Activated naive CD8-positive, alpha-beta T cell treated with anti-CD3 and anti-CD28 coated beads for 36 hours (primary cell): Measurements from ENCODE around the gene TMED1. TPM values are rescaled to one million over a fixed set of nuclear protein-coding genes. Genes with fewer than 3 reads are reported as not detected.
"Not testable (repeated sequence)": the region's sequence is repeated elsewhere in the genome, so short reads cannot be mapped to it uniquely, and the experiment has no call there.

Source experiments
- DNase-seq: peaks from one replicate; pipeline ENCODE4 v3.0.0; 2021
- H3K27ac Mint-ChIP-seq: one replicate; pipeline ENCODE4 v1.8.0; 2022; ENCODE audit warnings: mild to moderate bottlenecking, moderate library complexity, mixed read lengths
- H3K27me3 Mint-ChIP-seq: one replicate; pipeline ENCODE4 v1.8.0; 2022; ENCODE audit warnings: mild to moderate bottlenecking, mixed read lengths
- H3K36me3 Mint-ChIP-seq: one replicate; pipeline ENCODE4 v1.8.0; 2021; ENCODE audit warnings: mild to moderate bottlenecking, mixed read lengths
- H3K4me1 Mint-ChIP-seq: one replicate; pipeline ENCODE4 v1.8.0; 2021; ENCODE audit warnings: mixed read lengths
- H3K4me3 Mint-ChIP-seq: one replicate; pipeline ENCODE4 v1.8.0; 2022; ENCODE audit warnings: mild to moderate bottlenecking, moderate library complexity, mixed read lengths
- H3K9me3 Mint-ChIP-seq: one replicate; pipeline ENCODE4 v1.8.0; 2022; ENCODE audit warnings: mixed read lengths
- total RNA-seq, 2 experiments: library from RNA; stranded (reverse); gene quantifications; one replicate each; pipeline ENCODE4 v1.2.3, GENCODE V29; 2021

Gene TMED1
- total RNA-seq = 10 to 100 TPM; 14.3 to 14.8 TPM

DNA sequence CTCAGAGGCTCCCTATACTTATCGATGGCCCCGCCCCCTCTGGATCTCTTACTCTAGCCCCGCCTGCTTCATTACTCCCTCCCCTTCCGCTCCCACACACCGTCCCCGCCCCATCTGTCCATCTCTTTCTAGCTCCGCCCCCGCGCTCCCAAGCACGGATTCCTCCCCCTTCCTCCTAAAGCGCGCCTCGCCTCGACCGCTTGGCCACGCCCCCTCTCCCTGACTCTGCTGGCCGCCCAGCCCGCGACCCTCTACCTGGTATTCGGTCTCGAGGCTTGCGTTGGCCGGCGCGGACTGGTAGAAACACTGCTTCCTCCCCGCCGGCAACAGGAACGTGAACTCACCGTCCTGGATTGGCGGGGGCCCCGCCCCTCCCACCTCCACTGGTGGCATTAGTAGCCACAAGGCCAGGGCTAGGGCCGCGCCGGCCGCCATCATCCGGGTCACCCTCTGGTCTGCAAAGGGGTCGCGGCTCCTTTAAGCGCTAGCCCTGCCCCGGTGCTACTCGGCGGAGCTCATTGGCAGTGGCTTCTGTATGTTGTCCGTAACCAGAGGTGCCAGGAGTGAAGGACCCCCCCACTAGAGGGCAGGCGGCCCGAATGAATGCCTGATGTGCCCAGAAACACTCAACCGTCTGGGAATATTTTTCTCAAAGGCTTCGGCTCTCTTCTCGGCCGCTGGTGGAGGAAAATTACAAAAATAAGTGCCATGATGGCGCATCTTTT is at the start of gene TMED1:
TSS of gene TMED1 (minus strand) at position 459 of the 725 bp plus-strand sequence. CDS start at position 438, 21 bp downstream.
- H3K4me1 Mint-ChIP-seq = peaks cover 14% of the 10 kb centered on the region
- H3K36me3 Mint-ChIP-seq = peaks cover 22% of the 10 kb centered on the region
- no peaks in the 10 kb centered on the region for H3K27me3 Mint-ChIP-seq
- peak within 1 kb of the TSS; percentile 95 for H3K4me3 Mint-ChIP-seq
- H3K27ac Mint-ChIP-seq = peak within 1 kb of the TSS; percentile 99
- DNase-seq = peak; percentile 96
- H3K9me3 Mint-ChIP-seq = peaks cover 11% of the 10 kb centered on the region

GRCh38 chr19:10885201-10886169 is 49.5 kb upstream of the TMED1 start:
- Mint-ChIP-seq H3K4me1 (peaks cover 4% of the 10 kb centered on the region), H3K27me3 (no peaks in the 10 kb centered on the region), H3K27ac (peak overlapping the region; percentile 29)

GRCh38 chr19:10884274-10884673 is 48.3 kb upstream of the TMED1 start:
- peaks cover 7% of the 10 kb centered on the region for H3K4me1 Mint-ChIP-seq
- no peak for DNase-seq
- peaks cover 10% of the 10 kb centered on the region for H3K36me3 Mint-ChIP-seq
- H3K4me3 Mint-ChIP-seq = no peak overlapping the region
- no peak overlapping the region for H3K27ac Mint-ChIP-seq
- no peaks in the 10 kb centered on the region for H3K9me3 Mint-ChIP-seq
- no peaks in the 10 kb centered on the region for H3K27me3 Mint-ChIP-seq

More at GRCh38 chr19:10885201-10886169, 49.5 kb upstream of the TMED1 start:
- Mint-ChIP-seq H3K4me3 (peak overlapping the region; percentile 18), H3K9me3 (no peaks in the 10 kb centered on the region), H3K36me3 (peaks cover 4% of the 10 kb centered on the region)
- no peak for DNase-seq

DNA sequence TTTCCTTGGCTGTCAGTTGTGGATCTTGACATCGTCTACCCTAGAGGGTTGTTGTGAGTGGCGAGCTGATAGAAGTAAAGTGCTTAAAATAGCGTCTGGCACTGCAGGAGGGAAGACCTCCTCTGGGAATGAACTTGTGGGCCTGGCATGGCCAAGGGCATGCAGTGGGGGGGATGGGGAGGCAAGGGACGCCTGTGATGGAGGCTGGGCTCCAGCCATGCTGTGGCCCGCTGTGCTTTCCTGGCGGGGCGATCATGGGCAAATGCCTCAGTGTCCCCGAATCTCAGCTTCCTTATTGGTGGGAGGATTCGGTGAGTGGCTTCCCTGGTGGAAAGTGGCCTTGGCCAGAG is 46.1 kb upstream of the TMED1 start:
- Mint-ChIP-seq H3K27me3 (no peaks in the 10 kb centered on the region), H3K4me1 (peaks cover 21% of the 10 kb centered on the region), H3K4me3 (no peak overlapping the region), H3K36me3 (peaks cover 14% of the 10 kb centered on the region), H3K27ac (no peak overlapping the region), H3K9me3 (no peaks in the 10 kb centered on the region)
- no peak for DNase-seq

DNA sequence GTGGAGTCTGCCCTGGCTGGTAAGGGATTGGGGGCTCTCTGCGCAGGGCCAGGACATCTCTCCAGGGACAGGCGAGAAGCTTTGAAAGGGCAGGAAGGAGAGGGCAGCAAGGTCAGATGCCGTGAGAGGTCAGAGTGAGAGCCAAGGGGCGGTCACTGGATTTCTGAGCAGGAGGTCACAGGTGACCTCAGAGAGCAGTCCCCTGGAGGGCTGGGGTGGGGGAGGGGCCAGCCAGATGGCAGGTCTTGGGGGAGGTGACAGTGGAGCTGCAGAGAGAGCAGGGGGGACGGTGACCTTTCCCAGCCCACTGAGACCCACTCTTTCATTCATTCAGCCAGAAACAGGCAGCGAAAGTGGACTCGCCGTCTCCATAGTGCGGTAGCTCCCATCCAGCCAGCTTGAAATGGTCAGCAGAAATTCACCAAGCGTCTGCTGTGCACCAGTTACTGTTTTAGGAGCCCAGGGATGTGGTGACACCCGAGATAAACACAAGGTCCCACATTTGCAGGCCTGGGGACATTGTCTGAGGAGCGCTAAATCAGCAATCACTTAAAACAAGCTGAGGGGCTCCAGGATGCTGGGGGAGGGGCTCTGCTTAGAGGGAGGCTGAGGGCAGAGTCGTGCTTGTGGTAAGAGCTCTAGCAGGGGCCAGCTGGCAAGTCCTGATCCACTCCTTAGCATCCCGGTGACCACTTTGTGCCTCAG is 45.5 kb upstream of the TMED1 start:
- no peaks in the 10 kb centered on the region for H3K27me3 Mint-ChIP-seq
- peaks cover 14% of the 10 kb centered on the region for H3K36me3 Mint-ChIP-seq
- H3K27ac Mint-ChIP-seq = peak overlapping the region; percentile 16
- no peak overlapping the region for H3K4me3 Mint-ChIP-seq
- H3K9me3 Mint-ChIP-seq = no peaks in the 10 kb centered on the region
- H3K4me1 Mint-ChIP-seq = peaks cover 26% of the 10 kb centered on the region
- no peak for DNase-seq

DNA sequence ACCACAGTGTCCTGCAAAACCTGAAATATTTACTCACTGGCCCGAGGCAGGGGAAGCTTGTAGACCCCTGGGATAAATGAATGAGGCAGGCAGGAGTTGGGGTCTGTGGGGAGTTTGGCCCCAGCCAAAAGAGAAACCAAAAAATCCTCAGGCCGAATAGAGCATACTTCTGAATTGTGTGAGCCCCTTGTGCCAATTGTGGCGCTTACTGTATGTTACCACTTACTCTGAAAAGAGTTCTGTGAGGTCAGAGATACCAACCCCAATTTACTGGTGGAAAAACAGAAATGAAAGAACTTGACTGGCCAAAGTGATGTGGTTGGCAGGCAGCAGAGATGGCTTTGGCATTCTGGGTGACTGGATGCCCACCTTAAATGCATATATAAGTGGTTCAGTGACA is 42.2 kb upstream of the TMED1 start:
- H3K36me3 Mint-ChIP-seq = peaks cover 18% of the 10 kb centered on the region
- peaks cover 38% of the 10 kb centered on the region for H3K4me1 Mint-ChIP-seq
- no peak overlapping the region for H3K4me3 Mint-ChIP-seq
- H3K27ac Mint-ChIP-seq = peak overlapping the region; percentile 89
- no peak for DNase-seq
- no peaks in the 10 kb centered on the region for H3K9me3 Mint-ChIP-seq
- H3K27me3 Mint-ChIP-seq = no peaks in the 10 kb centered on the region

GRCh38 chr19:10877608-10878007 is 41.6 kb upstream of the TMED1 start:
- not testable (repeated sequence) for H3K4me3 Mint-ChIP-seq, H3K27me3 Mint-ChIP-seq, DNase-seq, H3K9me3 Mint-ChIP-seq
- peak overlapping the region; percentile 89 for H3K27ac Mint-ChIP-seq
- H3K4me1 Mint-ChIP-seq = peaks cover 44% of the 10 kb centered on the region
- peaks cover 18% of the 10 kb centered on the region for H3K36me3 Mint-ChIP-seq

GRCh38 chr19:10876459-10877240 is 40.6 kb upstream of the TMED1 start:
- no peak for DNase-seq
- no peaks in the 10 kb centered on the region for H3K9me3 Mint-ChIP-seq
- H3K4me3 Mint-ChIP-seq = peak overlapping the region; percentile 22
- H3K36me3 Mint-ChIP-seq = peaks cover 18% of the 10 kb centered on the region
- H3K27me3 Mint-ChIP-seq = no peaks in the 10 kb centered on the region
- peaks cover 41% of the 10 kb centered on the region for H3K4me1 Mint-ChIP-seq
- H3K27ac Mint-ChIP-seq = peak overlapping the region; percentile 67

DNA sequence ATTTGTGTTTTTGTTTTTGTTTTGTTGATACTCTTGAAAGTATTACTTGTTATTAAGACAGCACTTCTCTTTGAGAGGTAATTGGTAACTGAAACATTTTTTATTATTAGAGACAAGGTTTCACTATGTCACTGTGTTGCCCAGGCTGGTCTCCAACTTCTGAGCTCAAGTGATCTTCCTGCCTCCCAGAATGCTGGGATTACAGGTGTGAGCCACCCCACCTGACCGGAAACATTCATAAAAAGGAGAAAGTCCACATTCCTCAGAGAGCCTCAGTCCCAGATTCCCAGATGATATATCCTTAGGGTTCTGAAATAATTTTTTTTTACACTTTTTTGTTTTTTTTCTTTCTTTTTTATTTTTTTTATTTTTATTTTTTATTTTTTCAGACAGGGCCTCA is 38.0 kb upstream of the TMED1 start:
- H3K9me3 Mint-ChIP-seq = no peaks in the 10 kb centered on the region
- no peak overlapping the region for H3K27ac Mint-ChIP-seq
- peaks cover 6% of the 10 kb centered on the region for H3K36me3 Mint-ChIP-seq
- DNase-seq = no peak
- peaks cover 40% of the 10 kb centered on the region for H3K4me1 Mint-ChIP-seq
- peak overlapping the region; percentile 50 for H3K4me3 Mint-ChIP-seq
- H3K27me3 Mint-ChIP-seq = no peaks in the 10 kb centered on the region

- Mint-ChIP-seq H3K4me3 (peak overlapping the region; percentile 81), H3K27ac (peak overlapping the region; percentile 82), H3K4me1 (peaks cover 39% of the 10 kb centered on the region), H3K9me3 (no peaks in the 10 kb centered on the region), H3K27me3 (no peaks in the 10 kb centered on the region), H3K36me3 (peaks cover 4% of the 10 kb centered on the region)
- DNase-seq = no peak
Observed at GRCh38 chr19:10872546-10873107, 36.6 kb upstream of the TMED1 start.

DNA sequence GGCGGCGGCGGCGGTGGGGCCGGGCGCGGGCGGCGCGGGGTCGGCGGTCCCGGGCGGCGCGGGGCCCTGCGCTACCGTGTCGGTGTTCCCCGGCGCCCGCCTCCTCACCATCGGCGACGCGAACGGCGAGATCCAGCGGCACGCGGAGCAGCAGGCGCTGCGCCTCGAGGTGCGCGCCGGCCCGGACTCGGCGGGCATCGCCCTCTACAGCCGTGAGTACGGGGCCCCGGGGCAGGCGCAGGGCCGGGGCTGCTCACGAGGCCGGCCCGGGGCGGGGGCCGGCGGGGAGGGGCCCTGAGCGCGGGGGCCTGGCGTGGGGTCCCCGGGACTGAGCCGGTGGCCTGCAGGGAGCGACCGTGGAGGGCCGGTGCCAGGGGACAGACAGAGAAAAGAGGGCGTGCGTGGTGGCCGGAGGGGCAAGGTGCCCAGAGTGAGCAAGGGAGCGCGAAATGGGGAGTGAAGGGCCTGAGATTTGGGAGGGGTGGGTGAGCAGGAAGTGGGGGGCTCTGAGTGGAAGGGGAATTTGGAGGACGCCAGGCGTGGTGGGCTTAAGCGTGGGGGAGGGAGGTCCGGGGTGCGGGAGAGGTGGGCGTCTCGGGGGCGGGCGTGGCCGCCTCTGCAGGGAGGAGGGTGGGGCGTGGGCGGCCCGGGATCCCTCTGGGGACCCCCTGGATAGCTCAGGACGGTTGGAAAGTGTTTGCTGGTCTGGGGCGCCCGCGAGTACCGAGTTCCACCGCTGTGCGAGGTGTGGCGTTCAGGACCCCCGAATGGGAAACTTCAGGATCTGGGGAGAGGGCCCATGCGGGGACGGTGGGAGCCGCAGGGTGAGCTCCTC is 35.9 kb upstream of the TMED1 start:
- DNase-seq = peak; percentile 57
- peaks cover 4% of the 10 kb centered on the region for H3K36me3 Mint-ChIP-seq
- H3K9me3 Mint-ChIP-seq = no peaks in the 10 kb centered on the region
- H3K4me1 Mint-ChIP-seq = peaks cover 36% of the 10 kb centered on the region
- H3K4me3 Mint-ChIP-seq = peak overlapping the region; percentile 81
- no peaks in the 10 kb centered on the region for H3K27me3 Mint-ChIP-seq
- H3K27ac Mint-ChIP-seq = peak overlapping the region; percentile 82

- Mint-ChIP-seq H3K9me3 (no peaks in the 10 kb centered on the region), H3K27me3 (no peaks in the 10 kb centered on the region), H3K36me3 (peaks cover 4% of the 10 kb centered on the region), H3K27ac (peak within 1 kb of the TSS; percentile 88), H3K4me3 (peak within 1 kb of the TSS; percentile 82), H3K4me1 (peaks cover 33% of the 10 kb centered on the region)
- DNase-seq = peak; percentile 99
Observed at GRCh38 chr19:10870955-10871603, 35.1 kb upstream of the TMED1 start, which contains the start of gene CARM1. TSS of gene CARM1 (plus strand) at chr19:10871553. CDS start at chr19:10871703, 150 bp downstream.

GRCh38 chr19:10870501-10870954 is 34.5 kb upstream of the TMED1 start:
- DNase-seq = no peak
- H3K4me1 Mint-ChIP-seq = peaks cover 33% of the 10 kb centered on the region
- H3K9me3 Mint-ChIP-seq = no peaks in the 10 kb centered on the region
- peak overlapping the region; percentile 88 for H3K27ac Mint-ChIP-seq
- no peaks in the 10 kb centered on the region for H3K27me3 Mint-ChIP-seq
- H3K36me3 Mint-ChIP-seq = peaks cover 4% of the 10 kb centered on the region
- peak overlapping the region; percentile 82 for H3K4me3 Mint-ChIP-seq
